Measurements from ENCODE around the gene CACNA1C. TPM values are rescaled to one million over a fixed set of nuclear protein-coding genes. Genes with fewer than 3 reads are reported as not detected.

Gene CACNA1C
- total and polyA plus RNA-seq, 2 donors (not counting 1 experiment from before 2014, with no cell fraction given) = 7.6 to 11.4 TPM

DNA sequence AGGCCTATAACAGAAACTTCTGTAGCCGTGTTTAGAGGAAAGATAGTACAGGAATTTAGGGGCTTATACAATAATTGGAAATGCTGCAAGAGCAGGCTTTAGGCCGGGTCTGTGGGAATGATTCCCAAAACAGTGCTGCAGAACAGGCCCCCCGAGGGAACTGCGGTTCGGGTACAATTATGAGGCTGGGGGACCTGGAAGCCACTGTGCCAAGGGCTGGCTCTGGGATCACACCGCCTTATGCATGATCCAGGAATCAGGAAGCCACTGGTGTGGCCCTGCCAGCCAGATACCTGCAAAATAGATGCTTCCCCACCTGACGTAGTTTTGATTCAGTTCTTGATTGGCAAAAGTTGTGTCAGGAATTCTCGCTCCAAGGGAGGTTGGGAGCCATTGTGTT, 55.4 kb downstream of the CACNA1C start:
- no peak overlapping the region for H3K27ac ChIP-seq (ENCODE audit: insufficient read depth, low read length)
- H3K27me3 ChIP-seq (ENCODE audit: control insufficient read depth, insufficient read depth, low read length) = no peaks in the 10 kb centered on the region
- no peaks in the 10 kb centered on the region for H3K4me1 ChIP-seq (ENCODE audit: control insufficient read depth, extremely low read depth, insufficient read depth, low read length)
- no peak overlapping the region for H3K9ac ChIP-seq (ENCODE audit: insufficient read depth, low read length)
- H3K4me2 ChIP-seq (ENCODE audit: extremely low read depth, insufficient read depth, low read length) = no peak overlapping the region
- no peak overlapping the region for H2AFZ ChIP-seq (ENCODE audit: low read length)
- H4K20me1 ChIP-seq (ENCODE audit: control insufficient read depth, extremely low read depth, insufficient read depth, low read length) = no peaks in the 10 kb centered on the region
- H3K79me2 ChIP-seq (ENCODE audit: control insufficient read depth, insufficient read depth, low read length) = no peaks in the 10 kb centered on the region
- TF ChIP-seq EZH2 (IDR thresholded peaks at IDR 0.05; ENCODE audit: low read length, missing control alignments) = no peak
- TF ChIP-seq, protein P1, sequence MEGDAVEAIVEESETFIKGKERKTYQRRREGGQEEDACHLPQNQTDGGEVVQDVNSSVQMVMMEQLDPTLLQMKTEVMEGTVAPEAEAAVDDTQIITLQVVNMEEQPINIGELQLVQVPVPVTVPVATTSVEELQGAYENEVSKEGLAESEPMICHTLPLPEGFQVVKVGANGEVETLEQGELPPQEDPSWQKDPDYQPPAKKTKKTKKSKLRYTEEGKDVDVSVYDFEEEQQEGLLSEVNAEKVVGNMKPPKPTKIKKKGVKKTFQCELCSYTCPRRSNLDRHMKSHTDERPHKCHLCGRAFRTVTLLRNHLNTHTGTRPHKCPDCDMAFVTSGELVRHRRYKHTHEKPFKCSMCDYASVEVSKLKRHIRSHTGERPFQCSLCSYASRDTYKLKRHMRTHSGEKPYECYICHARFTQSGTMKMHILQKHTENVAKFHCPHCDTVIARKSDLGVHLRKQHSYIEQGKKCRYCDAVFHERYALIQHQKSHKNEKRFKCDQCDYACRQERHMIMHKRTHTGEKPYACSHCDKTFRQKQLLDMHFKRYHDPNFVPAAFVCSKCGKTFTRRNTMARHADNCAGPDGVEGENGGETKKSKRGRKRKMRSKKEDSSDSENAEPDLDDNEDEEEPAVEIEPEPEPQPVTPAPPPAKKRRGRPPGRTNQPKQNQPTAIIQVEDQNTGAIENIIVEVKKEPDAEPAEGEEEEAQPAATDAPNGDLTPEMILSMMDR (conservative IDR thresholded peaks at IDR 0.05 in 1 of 2, IDR thresholded peaks at IDR 0.05 in 1 of 2; ENCODE audit: low read depth in 1 of 2, low read length in 2 of 2) = no peak
- H3K4me3 ChIP-seq (replicated peaks in 1 of 4; ENCODE audit: control extremely low read depth in 1 of 4, insufficient read depth in 1 of 4, low read depth in 3 of 4, low read length in 4 of 4) = no peak overlapping the region
- no peaks in the 10 kb centered on the region for H3K9me3 ChIP-seq (ENCODE audit: control insufficient read depth, insufficient read depth, low read depth, low read length)
- no peaks in the 10 kb centered on the region for H3K36me3 ChIP-seq (ENCODE audit: control insufficient read depth, insufficient read depth, low read length)
- DNase-seq (ENCODE audit: low read depth in 2 of 2) = no peak

DNA sequence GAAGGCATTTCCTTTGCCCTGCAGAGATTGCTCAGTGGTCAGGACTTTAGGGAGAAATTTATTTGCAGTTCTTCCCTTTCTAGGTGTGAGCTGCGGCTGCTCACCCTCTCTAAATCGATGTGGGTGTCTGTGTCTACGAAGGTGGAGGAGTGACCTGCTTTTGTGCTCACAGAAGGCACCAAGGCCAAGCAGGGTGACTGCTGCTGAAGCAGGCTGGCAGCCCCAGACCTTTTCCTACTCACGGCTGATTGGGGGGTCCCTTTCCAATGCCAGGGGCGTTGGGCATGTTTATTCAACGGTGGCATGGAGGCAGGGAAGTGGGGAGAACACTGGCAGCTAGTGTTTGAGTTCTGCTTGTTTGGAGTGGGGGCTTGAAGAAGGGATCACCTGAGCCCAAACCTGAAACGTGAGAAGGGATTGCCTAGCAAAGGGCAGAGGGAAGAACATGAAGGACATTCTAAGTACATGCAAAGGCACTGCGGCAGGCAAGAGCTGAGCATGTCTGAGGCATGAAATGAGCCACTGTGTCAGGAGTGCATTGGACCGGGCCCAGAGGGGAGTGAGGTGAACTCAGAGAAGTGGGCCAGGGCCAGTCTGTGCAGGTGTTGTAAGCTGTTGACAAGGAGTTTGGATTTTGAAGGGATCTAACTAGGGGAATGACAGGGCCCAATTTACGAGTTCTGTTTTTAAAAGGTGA, 56.3 kb downstream of the CACNA1C start:
- TF ChIP-seq, protein P1 (conservative IDR thresholded peaks at IDR 0.05 in 1 of 2, IDR thresholded peaks at IDR 0.05 in 1 of 2; ENCODE audit: low read depth in 1 of 2, low read length in 2 of 2) = no peak
- no peak for TF ChIP-seq EZH2 (IDR thresholded peaks at IDR 0.05; ENCODE audit: low read length, missing control alignments)
- no peak overlapping the region for H2AFZ ChIP-seq (ENCODE audit: low read length)
- no peaks in the 10 kb centered on the region for H3K27me3 ChIP-seq (ENCODE audit: control insufficient read depth, insufficient read depth, low read length)
- no peaks in the 10 kb centered on the region for H3K9me3 ChIP-seq (ENCODE audit: control insufficient read depth, insufficient read depth, low read depth, low read length)
- H3K9ac ChIP-seq (ENCODE audit: insufficient read depth, low read length) = no peak overlapping the region
- DNase-seq (ENCODE audit: low read depth in 2 of 2) = no peak
- H3K4me3 ChIP-seq (replicated peaks in 1 of 4; ENCODE audit: control extremely low read depth in 1 of 4, insufficient read depth in 1 of 4, low read depth in 3 of 4, low read length in 4 of 4) = no peak overlapping the region
- H3K27ac ChIP-seq (ENCODE audit: insufficient read depth, low read length) = no peak overlapping the region
- no peak overlapping the region for H3K4me2 ChIP-seq (ENCODE audit: extremely low read depth, insufficient read depth, low read length)
- no peaks in the 10 kb centered on the region for H3K36me3 ChIP-seq (ENCODE audit: control insufficient read depth, insufficient read depth, low read length)
- no peaks in the 10 kb centered on the region for H3K79me2 ChIP-seq (ENCODE audit: control insufficient read depth, insufficient read depth, low read length)
- no peaks in the 10 kb centered on the region for H3K4me1 ChIP-seq (ENCODE audit: control insufficient read depth, extremely low read depth, insufficient read depth, low read length)
- no peaks in the 10 kb centered on the region for H4K20me1 ChIP-seq (ENCODE audit: control insufficient read depth, extremely low read depth, insufficient read depth, low read length)

DNA sequence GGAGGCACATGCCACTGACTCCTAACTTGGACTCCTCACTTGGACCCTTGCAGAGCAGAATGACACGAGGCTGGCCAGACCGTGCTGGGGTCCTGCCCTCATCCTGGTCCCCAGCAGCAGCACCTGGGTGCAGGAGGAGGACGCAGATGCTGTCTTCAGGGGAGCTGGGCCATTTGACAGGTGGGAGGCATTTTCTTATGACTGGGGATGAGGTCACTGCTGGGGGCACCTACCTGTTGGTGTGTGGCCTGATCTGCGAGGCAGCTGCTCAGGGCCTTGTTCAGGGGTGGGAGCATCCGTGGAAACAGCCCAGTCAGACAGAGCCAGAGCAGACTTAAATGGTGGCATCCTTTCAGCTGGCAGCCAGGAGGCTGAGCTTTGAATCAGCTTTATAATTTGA, 57.3 kb downstream of the CACNA1C start:
- H3K4me3 ChIP-seq (replicated peaks in 1 of 4; ENCODE audit: control extremely low read depth in 1 of 4, insufficient read depth in 1 of 4, low read depth in 3 of 4, low read length in 4 of 4) = no peak overlapping the region
- no peak overlapping the region for H3K9ac ChIP-seq (ENCODE audit: insufficient read depth, low read length)
- no peaks in the 10 kb centered on the region for H3K79me2 ChIP-seq (ENCODE audit: control insufficient read depth, insufficient read depth, low read length)
- no peak for DNase-seq (ENCODE audit: low read depth in 2 of 2)
- H3K9me3 ChIP-seq (ENCODE audit: control insufficient read depth, insufficient read depth, low read depth, low read length) = no peaks in the 10 kb centered on the region
- H2AFZ ChIP-seq (ENCODE audit: low read length) = no peak overlapping the region
- no peaks in the 10 kb centered on the region for H3K27me3 ChIP-seq (ENCODE audit: control insufficient read depth, insufficient read depth, low read length)
- H4K20me1 ChIP-seq (ENCODE audit: control insufficient read depth, extremely low read depth, insufficient read depth, low read length) = no peaks in the 10 kb centered on the region
- no peaks in the 10 kb centered on the region for H3K36me3 ChIP-seq (ENCODE audit: control insufficient read depth, insufficient read depth, low read length)
- no peak overlapping the region for H3K27ac ChIP-seq (ENCODE audit: insufficient read depth, low read length)
- TF ChIP-seq, protein P1 (conservative IDR thresholded peaks at IDR 0.05 in 1 of 2, IDR thresholded peaks at IDR 0.05 in 1 of 2; ENCODE audit: low read depth in 1 of 2, low read length in 2 of 2) = no peak
- TF ChIP-seq EZH2 (IDR thresholded peaks at IDR 0.05; ENCODE audit: low read length, missing control alignments) = no peak
- H3K4me2 ChIP-seq (ENCODE audit: extremely low read depth, insufficient read depth, low read length) = no peak overlapping the region
- no peaks in the 10 kb centered on the region for H3K4me1 ChIP-seq (ENCODE audit: control insufficient read depth, extremely low read depth, insufficient read depth, low read length)
